Left lung (tissue), 10 donors: ENCODE results near the gene HINFP. TPM values are rescaled to one million over a fixed set of nuclear protein-coding genes. Genes with fewer than 3 reads are reported as not detected.

Source experiments
- ATAC-seq: fragments of 200-7000 bp; cut with Tn5 transposase; one replicate; pipeline ENCODE4 v1.9.1; 2020; ENCODE audit warnings: moderate library complexity
- DNase-seq, 4 donors: peaks; one replicate each; pipeline ENCODE4 v3.0.0-alpha.2; 2013 to 2020
- H3K27ac ChIP-seq, 2 donors: fragments of 200-600 bp; sonication (generic) in 1 of 2; one replicate each; pipeline versions ENCODE4 v1.5.0 to v1.8.0; 2020 to 2021
- H3K27me3 ChIP-seq, 2 donors: fragments of 200-600 bp; sonication (generic) in 1 of 2; one replicate each; pipeline versions ENCODE4 v1.5.0 to v1.8.0; 2020 to 2021
- H3K36me3 ChIP-seq, 2 donors: fragments of 200-600 bp; sonication (generic) in 1 of 2; one replicate each; pipeline versions ENCODE4 v1.5.0 to v1.8.0; 2020 to 2021
- H3K4me1 ChIP-seq, 2 donors: fragments of 200-600 bp; one replicate each; pipeline ENCODE4 v1.8.0; 2021
- H3K4me3 ChIP-seq, 2 donors: fragments of 200-600 bp; sonication (generic) in 1 of 2; one replicate each; pipeline versions ENCODE4 v1.5.0 to v1.8.0; 2020 to 2021; ENCODE audit warnings: mild to moderate bottlenecking in 1 of 2
- H3K9me3 ChIP-seq, 2 donors: fragments of 200-600 bp; sonication (generic) in 1 of 2; one replicate each; pipeline versions ENCODE4 v1.5.0 to v1.8.0; 2020 to 2021
- CTCF ChIP-seq, 2 donors: fragments of 200-600 bp; sonication (generic) in 1 of 2; IDR thresholded peaks; one replicate each; pipeline versions ENCODE4 v1.5.0 to v1.8.0; 2021; ENCODE audit warnings: antibody characterized with exemption in 2 of 2
- intact Hi-C, 2 donors: fragments of 100-400 bp; cut with DNase I; formaldehyde crosslinking; loops; one replicate each; pipeline versions ENCODE4 v1.11.2 to v1.14.2; 2022
- polyA plus RNA-seq, 6 donors: library from polyadenylated mRNA; unstranded; fragments of 120-200 nt; gene quantifications; one replicate each; pipeline ENCODE4 v1.2.1, GENCODE V29; 2013; ENCODE audit not compliant: insufficient read length in 6 of 6
- total RNA-seq, 2 donors: library from RNA; stranded (reverse); fragmentation: NEBNext Ultra II Directional; extraction: Animal tissue kit (Norgen Biotek cat#: 25700); gene quantifications; one replicate each; pipeline ENCODE4 v1.2.1, GENCODE V29; 2021
- donor health status: DM: no; HTN: yes; CAD: no.
- donor health status: DM: no; HTN: no; CAD: no.

The HINFP gene
- total and polyA plus RNA-seq, 8 donors: 21.6 to 41.7 (median 38.4) TPM

GRCh38 chr11:119081682-119082260 lies 39.6 kb upstream of the HINFP start:
- intact Hi-C loops: no loop called here
- Histone ChIP-seq H3K27ac (peak overlapping the region in 1 of 2 donors; percentile 15), H3K4me1 (peaks cover 7 to 30% of the 10 kb centered on the region in 2 donors), H3K4me3 (no peak overlapping the region), H3K9me3 (no peaks in the 10 kb centered on the region), H3K27me3 (no peaks in the 10 kb centered on the region), H3K36me3 (peaks cover 0 to 62% of the 10 kb centered on the region in 2 donors)
- ATAC-seq (no peak), DNase-seq (no peak)
- no peak for TF ChIP-seq CTCF (IDR thresholded peaks at IDR 0.05)

GRCh38 chr11:119084663-119085436 lies 36.5 kb upstream of the HINFP start, which contains the start of gene HMBS:
TSS of gene HMBS (plus strand) at chr11:119084881. CDS start at chr11:119085034, 153 bp downstream.
- Histone ChIP-seq H3K9me3 (no peaks in the 10 kb centered on the region), H3K36me3 (peaks cover 0 to 31% of the 10 kb centered on the region in 2 donors), H3K27ac (peak within 1 kb of the TSS; percentile 84 to 95), H3K4me1 (peaks cover 7 to 43% of the 10 kb centered on the region in 2 donors), H3K27me3 (no peaks in the 10 kb centered on the region), H3K4me3 (peak within 1 kb of the TSS; percentile 68 to 75)
- no peak for TF ChIP-seq CTCF (IDR thresholded peaks at IDR 0.05)
- intact Hi-C loops: no loop called here
- peak; percentile 95 for ATAC-seq
- DNase-seq: peak; percentile 95 to 99 (median 98)

GRCh38 chr11:119085437-119085847 lies 35.9 kb upstream of the HINFP start:
- peak overlapping the region; percentile 68 to 75 for H3K4me3 ChIP-seq
- ATAC-seq (peak; percentile 9), DNase-seq (no peak)
- no peak for TF ChIP-seq CTCF (IDR thresholded peaks at IDR 0.05)
- H3K27ac ChIP-seq: peak overlapping the region; percentile 84 to 95
- peaks cover 7 to 49% of the 10 kb centered on the region in 2 donors for H3K4me1 ChIP-seq
- no peaks in the 10 kb centered on the region for H3K27me3 ChIP-seq
- no peaks in the 10 kb centered on the region for H3K9me3 ChIP-seq
- intact Hi-C loops: no loop called here
- peaks cover 0 to 25% of the 10 kb centered on the region in 2 donors for H3K36me3 ChIP-seq

- Histone ChIP-seq H3K27ac (no peak overlapping the region), H3K4me1 (peaks cover 7 to 44% of the 10 kb centered on the region in 2 donors), H3K27me3 (no peaks in the 10 kb centered on the region), H3K9me3 (no peaks in the 10 kb centered on the region), H3K36me3 (peaks cover 0 to 11% of the 10 kb centered on the region in 2 donors), H3K4me3 (no peak overlapping the region)
- intact Hi-C loops: no loop called here
- peak; percentile 38 for ATAC-seq
- no peak for TF ChIP-seq CTCF (IDR thresholded peaks at IDR 0.05)
- no peak for DNase-seq
Observed at GRCh38 chr11:119087123-119087522, 34.3 kb upstream of the HINFP start.

GRCh38 chr11:119087747-119088241 lies 33.6 kb upstream of the HINFP start:
- Histone ChIP-seq H3K27me3 (no peaks in the 10 kb centered on the region), H3K36me3 (peaks cover 0 to 10% of the 10 kb centered on the region in 2 donors), H3K9me3 (no peaks in the 10 kb centered on the region), H3K4me3 (no peak overlapping the region), H3K4me1 (peaks cover 11 to 47% of the 10 kb centered on the region in 2 donors), H3K27ac (no peak overlapping the region)
- intact Hi-C loops: no loop called here
- DNase-seq (no peak), ATAC-seq (no peak)
- no peak for TF ChIP-seq CTCF (IDR thresholded peaks at IDR 0.05)
